Activated naive CD4-positive, alpha-beta T cell treated with anti-CD3 and anti-CD28 coated beads, Interleukin-2, amount 50 U/mL, for 24 hours (primary cell): ENCODE data around the gene MRPS10.

Experiments
- H3K27ac Mint-ChIP-seq: one replicate; pipeline ENCODE4 v1.8.0; 2021; ENCODE audit warnings: mild to moderate bottlenecking, mixed read lengths
- H3K27me3 Mint-ChIP-seq: one replicate; pipeline ENCODE4 v1.8.0; 2021; ENCODE audit warnings: mixed read lengths
- H3K36me3 Mint-ChIP-seq: one replicate; pipeline ENCODE4 v1.8.0; 2021; ENCODE audit warnings: mixed read lengths
- H3K4me1 Mint-ChIP-seq: one replicate; pipeline ENCODE4 v1.8.0; 2021; ENCODE audit warnings: mixed read lengths
- H3K4me3 Mint-ChIP-seq: one replicate; pipeline ENCODE4 v1.8.0; 2021; ENCODE audit warnings: mild to moderate bottlenecking, mixed read lengths
- H3K9me3 Mint-ChIP-seq: one replicate; pipeline ENCODE4 v1.8.0; 2021; ENCODE audit warnings: mixed read lengths

MRPS10 gene

DNA sequence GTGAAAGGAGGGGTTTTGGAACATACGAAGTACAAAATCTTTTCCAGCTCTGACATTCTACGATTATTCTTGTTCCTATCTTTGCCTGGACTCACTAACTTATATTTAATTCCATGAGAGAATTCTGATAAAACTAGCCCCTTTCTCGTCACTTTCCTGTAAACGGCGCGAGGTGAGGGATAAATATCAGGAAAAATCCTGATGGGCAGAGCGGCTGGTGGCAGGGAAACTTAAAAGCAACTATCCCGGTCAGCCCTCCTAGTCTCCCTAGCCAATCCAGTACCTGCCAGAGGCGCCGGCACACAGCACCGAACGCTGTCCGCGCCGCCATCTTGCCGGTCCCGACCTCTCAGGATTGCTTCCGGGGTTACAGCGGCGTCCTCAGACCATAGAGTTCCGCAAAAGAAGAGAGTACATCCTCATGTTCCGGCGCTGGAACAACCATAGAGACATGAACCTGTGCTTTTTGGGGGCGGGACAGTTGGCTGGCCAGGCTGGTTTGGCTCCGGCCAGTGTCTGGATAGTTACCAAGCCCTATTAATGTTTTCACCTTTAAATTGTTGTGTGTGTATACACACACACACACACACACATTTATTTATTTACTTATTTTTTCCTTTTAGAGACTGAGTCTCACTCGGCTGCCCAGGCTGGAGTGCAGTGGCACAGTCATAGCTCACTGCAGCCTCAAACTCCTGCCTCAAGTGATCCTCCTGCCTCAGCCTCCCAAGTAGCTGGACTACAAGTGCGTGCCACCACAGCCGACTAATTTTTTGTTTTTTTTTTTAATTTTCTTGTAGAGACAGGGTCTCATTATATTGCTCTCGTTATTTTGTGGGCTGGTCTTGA is at the start of gene MRPS10:
Gene MRPS10, minus strand, starts transcription at position 343 of the 849 bp plus-strand sequence. Its CDS starts 12 bp downstream, at position 331.
- no peaks in the 10 kb centered on the region for H3K27me3 Mint-ChIP-seq
- peaks cover 33% of the 10 kb centered on the region for H3K4me1 Mint-ChIP-seq
- H3K4me3 Mint-ChIP-seq = peak within 1 kb of the TSS; percentile 99
- H3K27ac Mint-ChIP-seq = peak within 1 kb of the TSS; percentile 99
- no peaks in the 10 kb centered on the region for H3K9me3 Mint-ChIP-seq
- peaks cover 10% of the 10 kb centered on the region for H3K36me3 Mint-ChIP-seq

DNA sequence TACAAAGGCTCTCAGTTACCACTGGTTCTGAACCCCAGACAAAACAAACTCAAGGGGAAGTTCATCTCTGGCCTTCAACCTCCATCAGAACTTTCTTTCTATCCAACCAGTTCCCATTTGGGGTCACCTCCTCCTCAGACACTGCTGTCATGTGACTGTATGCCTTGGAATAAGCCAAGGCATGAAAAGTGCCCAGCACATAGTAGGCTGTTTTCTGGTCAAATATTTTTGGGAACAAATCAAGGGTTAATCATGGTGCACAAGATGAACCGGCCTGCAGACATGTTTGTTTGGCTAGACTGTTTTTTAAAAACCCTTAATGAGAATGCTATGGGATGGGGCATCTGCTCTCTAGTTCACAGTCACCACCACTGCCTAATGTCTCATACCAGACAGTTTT is 48.9 kb upstream of the MRPS10 start:
- Mint-ChIP-seq H3K27ac (no peak overlapping the region), H3K4me3 (no peak overlapping the region), H3K9me3 (no peaks in the 10 kb centered on the region), H3K27me3 (no peaks in the 10 kb centered on the region), H3K36me3 (peaks cover 14% of the 10 kb centered on the region), H3K4me1 (peaks cover 9% of the 10 kb centered on the region)

DNA sequence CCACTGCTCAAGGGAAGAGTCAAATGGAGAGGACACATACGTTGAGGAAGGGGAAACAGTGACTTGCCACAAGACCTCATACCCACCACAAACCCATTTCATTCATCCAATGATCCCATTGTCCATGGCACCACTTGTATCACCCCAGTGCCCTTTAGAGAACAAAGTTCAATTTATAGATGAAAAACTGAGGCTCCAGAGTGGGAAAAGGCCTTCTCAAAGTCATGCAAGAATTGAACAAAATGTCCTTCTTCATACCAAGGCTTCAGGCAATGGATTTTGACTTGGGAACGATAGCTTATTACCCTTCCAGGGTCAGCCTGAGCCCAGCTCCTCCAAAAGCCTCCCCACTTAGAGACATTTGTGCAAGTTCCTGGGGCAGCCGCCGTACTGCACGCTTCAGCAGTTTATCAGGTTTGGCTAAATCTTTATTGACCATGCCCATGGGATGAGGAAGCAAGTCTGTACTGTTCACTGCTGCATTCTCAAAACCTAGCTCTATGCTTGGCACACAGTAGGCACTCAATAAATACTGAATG is 47.3 kb upstream of the MRPS10 start:
- H3K36me3 Mint-ChIP-seq = peaks cover 10% of the 10 kb centered on the region
- no peaks in the 10 kb centered on the region for H3K27me3 Mint-ChIP-seq
- H3K9me3 Mint-ChIP-seq = no peaks in the 10 kb centered on the region
- H3K4me3 Mint-ChIP-seq = no peak overlapping the region
- peaks cover 4% of the 10 kb centered on the region for H3K4me1 Mint-ChIP-seq
- H3K27ac Mint-ChIP-seq = no peak overlapping the region

DNA sequence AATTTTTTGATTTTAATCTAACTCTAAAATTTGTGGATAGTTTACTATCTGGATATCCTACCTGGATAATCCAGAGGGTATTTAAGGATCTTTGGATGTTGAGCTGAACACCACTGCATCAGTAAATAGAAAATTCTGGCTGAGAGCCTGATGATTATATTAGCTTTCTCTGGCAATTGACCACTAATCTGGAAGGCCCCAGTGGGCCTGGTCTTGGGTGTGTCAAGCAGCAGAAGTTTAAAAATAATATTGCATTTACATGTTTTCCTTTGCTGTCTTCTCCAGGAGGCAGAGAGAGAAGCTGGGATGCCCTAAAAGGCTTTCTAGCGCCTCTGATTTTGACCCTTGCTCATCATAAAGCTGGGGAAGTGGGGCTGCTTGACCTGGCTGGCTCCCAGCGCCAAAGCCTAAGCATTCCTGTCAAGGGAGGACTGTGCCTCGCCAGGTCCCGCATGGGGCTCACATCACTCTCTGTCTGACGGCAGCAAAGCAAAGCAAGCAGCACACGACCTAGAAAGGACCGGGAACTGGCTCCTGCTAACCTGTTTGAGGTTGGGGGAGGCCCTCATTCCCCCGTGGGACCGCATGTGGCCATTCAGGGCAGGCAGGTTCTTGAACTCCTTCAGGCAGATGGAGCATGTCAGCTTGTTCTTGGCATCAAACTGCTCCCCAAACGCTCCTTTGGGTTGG is 46.6 kb upstream of the MRPS10 start:
- Mint-ChIP-seq H3K27ac (no peak overlapping the region), H3K9me3 (no peaks in the 10 kb centered on the region), H3K27me3 (no peaks in the 10 kb centered on the region), H3K4me3 (no peak overlapping the region), H3K4me1 (peaks cover under 1% of the 10 kb centered on the region), H3K36me3 (peaks cover 7% of the 10 kb centered on the region)

DNA sequence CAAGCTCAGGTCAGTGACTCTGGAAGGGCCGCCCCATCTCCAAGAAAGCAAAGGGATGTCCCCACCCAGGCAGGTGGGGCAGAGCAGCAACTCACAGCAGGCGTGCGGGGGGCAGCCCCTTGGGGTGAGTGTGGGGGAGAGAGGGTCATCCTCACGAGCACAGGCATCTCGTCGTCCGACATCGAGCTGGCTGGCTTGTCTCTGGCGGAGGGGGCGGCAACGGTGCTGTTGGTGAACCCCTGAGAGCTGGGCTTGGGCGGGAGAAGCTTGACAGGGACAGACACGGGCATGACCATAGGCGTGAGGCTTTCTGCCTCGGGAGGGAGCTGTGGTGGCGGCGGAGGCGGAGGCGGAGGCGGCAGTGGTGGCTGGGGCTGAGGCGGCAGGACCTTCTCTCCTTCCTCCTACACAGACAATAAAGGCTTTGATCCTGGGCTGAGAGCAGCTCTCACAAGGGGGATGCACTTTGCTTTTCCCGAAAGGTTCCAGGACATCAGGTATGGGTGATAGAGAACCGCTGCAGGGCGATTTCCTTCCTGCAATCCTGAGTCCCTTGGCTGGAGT is 45.6 kb upstream of the MRPS10 start:
- no peak overlapping the region for H3K27ac Mint-ChIP-seq
- H3K4me3 Mint-ChIP-seq = no peak overlapping the region
- no peaks in the 10 kb centered on the region for H3K9me3 Mint-ChIP-seq
- no peaks in the 10 kb centered on the region for H3K4me1 Mint-ChIP-seq
- H3K27me3 Mint-ChIP-seq = no peaks in the 10 kb centered on the region
- H3K36me3 Mint-ChIP-seq = peaks cover 4% of the 10 kb centered on the region

DNA sequence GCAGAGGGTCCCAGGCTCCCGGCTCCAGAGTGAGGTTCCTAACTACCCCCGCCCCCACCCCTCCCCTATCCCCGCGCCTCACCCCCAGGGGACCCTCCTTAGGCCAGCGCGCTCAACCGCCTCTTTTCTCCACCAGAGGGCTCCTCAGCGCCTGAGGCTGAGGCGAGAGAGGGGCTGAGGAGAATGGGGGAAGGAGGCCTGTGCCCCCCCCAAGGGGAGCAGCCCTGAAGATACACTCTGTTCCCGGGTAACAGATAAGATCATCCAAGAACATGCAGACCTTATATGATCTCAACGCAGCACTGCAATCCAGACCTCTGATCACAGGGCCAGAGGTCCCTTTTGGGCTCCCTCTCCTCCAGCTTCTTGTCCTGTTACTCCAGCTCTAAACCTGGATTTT is 43.3 kb upstream of the MRPS10 start:
- no peaks in the 10 kb centered on the region for H3K4me1 Mint-ChIP-seq

DNA sequence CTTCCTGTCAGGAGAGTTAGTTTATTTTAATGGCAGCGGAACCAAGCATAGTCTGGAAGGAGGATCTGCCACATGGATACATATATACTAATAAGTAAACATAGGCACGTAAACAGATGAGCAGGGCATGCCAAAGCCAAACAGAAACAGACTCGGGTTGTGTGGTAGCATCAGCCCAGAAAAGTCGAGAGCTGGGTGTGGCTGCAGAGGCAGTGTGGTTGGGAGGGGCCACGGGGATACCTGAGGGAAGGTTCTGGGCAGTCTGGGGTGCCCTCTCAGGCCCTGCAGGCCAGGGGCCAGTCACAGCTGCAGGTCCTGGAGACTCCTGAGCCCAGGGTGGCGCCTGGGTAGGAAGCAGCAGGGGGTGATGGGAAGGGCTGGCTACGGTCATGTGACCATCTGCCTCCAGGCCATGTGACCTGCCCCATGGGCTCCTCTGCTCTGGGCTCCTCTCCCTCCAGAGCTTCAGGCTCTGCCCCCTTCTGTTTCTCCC is 42.8 kb upstream of the MRPS10 start:
- H3K4me3 Mint-ChIP-seq = no peak overlapping the region
- H3K27ac Mint-ChIP-seq = no peak overlapping the region
- H3K27me3 Mint-ChIP-seq = no peaks in the 10 kb centered on the region
- no peaks in the 10 kb centered on the region for H3K36me3 Mint-ChIP-seq
- H3K4me1 Mint-ChIP-seq = no peaks in the 10 kb centered on the region
- no peaks in the 10 kb centered on the region for H3K9me3 Mint-ChIP-seq

More for the DNA sequence above, 43.3 kb upstream of the MRPS10 start:
- no peak overlapping the region for H3K27ac Mint-ChIP-seq
- H3K36me3 Mint-ChIP-seq = no peaks in the 10 kb centered on the region
- H3K9me3 Mint-ChIP-seq = no peaks in the 10 kb centered on the region
- H3K27me3 Mint-ChIP-seq = no peaks in the 10 kb centered on the region
- no peak overlapping the region for H3K4me3 Mint-ChIP-seq

DNA sequence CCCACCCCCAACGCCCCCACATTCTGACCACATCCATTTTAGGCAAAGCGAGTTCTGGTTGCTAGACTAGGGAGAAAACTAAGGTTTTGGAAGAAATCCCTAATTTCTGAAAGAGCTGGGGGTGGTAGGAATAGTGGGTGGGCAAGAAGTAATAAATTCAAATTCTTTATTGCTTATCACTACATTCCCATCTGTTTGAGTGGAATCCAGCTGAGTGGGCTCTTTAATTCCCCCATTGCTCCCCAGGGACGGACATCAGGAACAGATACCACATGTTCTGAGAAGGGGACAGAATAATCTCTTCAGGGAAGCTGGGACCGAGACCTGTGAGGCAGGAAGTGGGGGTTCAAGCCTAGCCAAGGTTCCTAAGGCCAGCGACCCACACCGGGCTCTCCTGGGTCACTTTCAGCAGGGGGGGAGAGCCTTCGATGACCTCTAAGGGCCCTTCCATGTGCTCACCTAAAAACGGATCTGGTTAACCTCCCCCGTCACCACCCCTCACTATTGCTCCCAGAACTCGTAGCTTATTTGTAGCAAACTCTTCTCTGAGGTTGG is 42.3 kb upstream of the MRPS10 start:
- Mint-ChIP-seq H3K9me3 (no peaks in the 10 kb centered on the region), H3K27ac (no peak overlapping the region), H3K4me3 (no peak overlapping the region), H3K27me3 (no peaks in the 10 kb centered on the region), H3K36me3 (no peaks in the 10 kb centered on the region), H3K4me1 (no peaks in the 10 kb centered on the region)

DNA sequence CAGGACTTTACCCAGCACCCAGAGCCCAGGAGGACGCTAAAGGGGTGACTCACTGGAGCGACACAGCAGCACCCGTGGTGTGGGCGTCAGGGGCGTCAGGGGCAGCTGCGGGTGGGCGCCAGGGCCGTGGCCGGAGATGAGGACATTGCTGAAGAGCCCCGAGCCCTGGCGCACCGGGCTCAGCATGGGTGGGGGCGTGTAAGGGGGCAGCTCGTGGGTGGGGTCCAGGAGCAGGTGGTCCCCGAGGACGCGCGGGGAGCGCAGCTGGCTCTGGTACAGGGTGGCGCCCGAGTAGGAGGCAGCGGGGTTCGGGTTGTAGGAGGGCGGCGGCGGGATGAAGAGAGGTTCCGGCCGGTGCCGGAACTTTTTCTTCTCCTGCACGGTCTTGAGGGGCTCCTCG is 41.6 kb upstream of the MRPS10 start:
- Mint-ChIP-seq H3K27me3 (no peaks in the 10 kb centered on the region), H3K4me1 (no peaks in the 10 kb centered on the region), H3K4me3 (no peak overlapping the region), H3K36me3 (no peaks in the 10 kb centered on the region), H3K27ac (no peak overlapping the region), H3K9me3 (no peaks in the 10 kb centered on the region)

DNA sequence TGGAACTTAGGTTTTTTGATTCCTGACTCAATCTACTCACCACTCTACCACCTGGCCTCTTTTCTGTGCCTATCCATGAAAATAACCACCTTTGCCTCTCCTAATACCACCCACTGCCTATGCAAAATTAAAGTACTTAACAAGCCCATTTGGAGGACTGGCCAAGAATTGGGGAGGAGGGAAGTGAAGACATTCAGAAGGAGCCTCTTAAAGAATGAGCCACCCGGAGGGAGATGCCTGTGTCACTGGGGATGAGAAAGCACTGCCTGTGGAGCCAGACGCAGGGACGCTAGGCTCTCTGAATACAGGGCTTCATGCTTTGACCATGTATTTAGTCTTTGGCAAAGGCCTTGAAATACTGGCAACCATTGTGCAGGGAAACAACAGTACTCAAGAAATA is 40.0 kb upstream of the MRPS10 start:
- no peak overlapping the region for H3K27ac Mint-ChIP-seq
- no peaks in the 10 kb centered on the region for H3K9me3 Mint-ChIP-seq
- no peaks in the 10 kb centered on the region for H3K27me3 Mint-ChIP-seq
- H3K4me3 Mint-ChIP-seq = no peak overlapping the region
- no peaks in the 10 kb centered on the region for H3K4me1 Mint-ChIP-seq
- peaks cover 2% of the 10 kb centered on the region for H3K36me3 Mint-ChIP-seq

DNA sequence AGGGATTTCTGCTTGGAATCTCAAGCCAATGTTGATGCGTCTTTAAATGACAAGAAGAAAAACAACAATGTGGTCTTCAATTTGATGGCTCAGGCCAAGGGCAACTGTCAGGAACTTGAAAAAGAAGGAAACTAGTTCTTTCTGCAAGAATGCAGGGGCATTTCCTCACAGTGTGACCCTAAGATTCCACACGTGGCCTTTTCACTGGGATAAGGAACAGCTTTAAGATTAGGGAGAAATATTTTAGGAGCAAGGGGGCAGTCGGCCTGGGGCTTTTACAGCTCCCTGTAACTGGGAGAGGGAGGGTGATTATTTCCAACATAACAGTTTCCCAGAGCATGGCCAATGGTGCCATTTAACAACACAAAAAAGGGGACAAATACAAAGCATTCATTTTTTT is 39.4 kb upstream of the MRPS10 start:
- no peaks in the 10 kb centered on the region for H3K9me3 Mint-ChIP-seq
- H3K27me3 Mint-ChIP-seq = no peaks in the 10 kb centered on the region
- H3K27ac Mint-ChIP-seq = no peak overlapping the region
- H3K36me3 Mint-ChIP-seq = peaks cover 2% of the 10 kb centered on the region
- no peaks in the 10 kb centered on the region for H3K4me1 Mint-ChIP-seq
- no peak overlapping the region for H3K4me3 Mint-ChIP-seq

DNA sequence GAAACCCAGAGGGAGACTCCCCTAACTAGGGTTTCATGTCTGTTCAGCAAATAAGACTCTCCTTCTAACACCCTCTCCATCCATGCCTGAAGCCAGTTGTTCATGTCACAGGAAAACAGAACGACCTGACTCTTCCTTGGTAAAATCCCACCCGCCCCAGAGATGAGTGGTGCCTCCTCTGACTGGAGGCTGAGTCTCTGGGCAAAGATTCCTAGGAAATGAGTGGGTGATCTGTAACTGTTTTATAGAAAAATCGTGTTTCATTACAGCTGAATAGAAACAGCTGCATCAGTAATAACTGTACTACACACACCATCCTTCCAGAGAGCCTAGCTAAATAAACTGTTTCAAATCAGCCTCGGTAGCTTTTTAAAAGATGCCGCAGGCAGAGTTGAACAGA is 37.4 kb upstream of the MRPS10 start:
- H3K36me3 Mint-ChIP-seq = peaks cover 2% of the 10 kb centered on the region
- no peak overlapping the region for H3K27ac Mint-ChIP-seq
- no peak overlapping the region for H3K4me3 Mint-ChIP-seq
- H3K4me1 Mint-ChIP-seq = no peaks in the 10 kb centered on the region
- H3K27me3 Mint-ChIP-seq = no peaks in the 10 kb centered on the region
- H3K9me3 Mint-ChIP-seq = no peaks in the 10 kb centered on the region

DNA sequence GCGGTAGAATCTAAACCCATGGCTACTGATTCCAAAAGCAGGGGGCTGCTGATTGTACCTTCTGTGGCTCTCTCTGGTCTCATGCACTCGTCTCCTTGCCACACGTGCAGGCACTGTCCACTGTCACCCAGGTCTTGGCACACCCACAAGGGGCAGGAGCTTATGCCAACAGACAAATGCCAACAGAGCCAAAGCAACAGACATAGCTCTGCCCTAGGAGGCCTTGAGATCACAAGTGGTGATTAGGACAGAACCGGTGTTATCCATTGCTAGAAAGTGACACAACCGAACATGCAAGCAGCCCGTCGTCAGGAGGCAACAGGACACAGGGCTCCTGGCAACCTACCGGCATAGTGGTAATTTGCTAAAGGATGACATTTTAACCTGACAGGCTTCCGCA is 36.8 kb upstream of the MRPS10 start:
- H3K27ac Mint-ChIP-seq = no peak overlapping the region
- no peaks in the 10 kb centered on the region for H3K27me3 Mint-ChIP-seq
- peaks cover 2% of the 10 kb centered on the region for H3K36me3 Mint-ChIP-seq

DNA sequence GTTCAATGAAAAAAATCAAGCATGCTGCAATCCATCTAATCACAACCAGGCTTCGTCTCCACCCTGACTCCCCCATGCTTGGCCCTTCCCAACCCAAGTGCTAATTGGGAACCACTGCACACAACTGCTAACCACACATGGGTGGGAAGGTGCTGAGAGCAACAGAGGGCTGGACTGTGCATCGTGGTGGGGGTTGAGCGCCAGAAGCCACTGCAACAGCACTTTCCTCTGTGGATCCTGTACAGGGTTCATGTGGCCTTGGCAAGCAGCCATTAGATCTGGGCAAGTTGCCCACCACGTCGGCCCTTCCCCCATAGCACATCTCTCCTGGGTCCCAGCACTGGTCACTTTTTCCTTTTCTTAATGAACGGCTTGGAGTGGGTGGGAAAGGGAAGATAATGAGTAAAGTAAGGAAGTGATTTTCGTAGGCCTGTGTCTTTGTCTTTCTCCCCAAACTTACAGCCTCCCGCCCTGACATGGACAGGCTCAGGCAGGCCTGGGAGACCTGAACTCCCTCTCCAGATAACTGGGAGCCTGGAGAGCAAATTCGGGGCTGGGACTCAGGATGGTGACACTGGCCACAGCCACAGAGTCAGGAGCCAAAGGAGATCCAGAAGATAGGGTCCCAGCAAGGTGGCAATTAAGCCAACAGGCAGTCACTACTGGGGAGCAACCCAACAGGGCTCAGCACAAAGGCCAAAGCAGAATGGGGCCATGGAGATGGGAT is 34.4 kb upstream of the MRPS10 start:
- H3K27me3 Mint-ChIP-seq = no peaks in the 10 kb centered on the region
- H3K27ac Mint-ChIP-seq = peak overlapping the region; percentile 11
- H3K9me3 Mint-ChIP-seq = no peaks in the 10 kb centered on the region
- H3K4me3 Mint-ChIP-seq = no peak overlapping the region
- no peaks in the 10 kb centered on the region for H3K4me1 Mint-ChIP-seq
- peaks cover 2% of the 10 kb centered on the region for H3K36me3 Mint-ChIP-seq

More for the DNA sequence above, 36.8 kb upstream of the MRPS10 start:
- H3K4me3 Mint-ChIP-seq = no peak overlapping the region
- H3K9me3 Mint-ChIP-seq = no peaks in the 10 kb centered on the region
- no peaks in the 10 kb centered on the region for H3K4me1 Mint-ChIP-seq

DNA sequence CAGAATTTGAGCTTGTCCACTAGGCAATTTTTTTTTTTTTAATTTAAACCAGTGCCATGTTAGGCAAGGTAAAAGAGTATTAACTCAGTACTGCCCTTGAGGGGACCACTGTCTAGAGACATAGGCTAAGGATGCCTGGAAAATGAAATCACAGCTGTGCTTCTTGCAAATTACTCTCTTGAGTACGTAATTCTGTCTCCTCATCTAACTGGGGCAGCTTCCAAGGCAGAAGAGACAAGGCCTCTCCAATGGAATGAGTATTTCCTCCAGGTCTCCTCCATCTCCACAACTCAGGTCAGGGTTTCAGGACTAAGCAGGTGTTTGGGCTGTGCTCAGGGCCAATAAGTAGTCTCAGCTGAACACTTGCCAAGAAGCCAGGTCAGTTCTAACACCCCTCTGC is 33.8 kb upstream of the MRPS10 start:
- H3K27ac Mint-ChIP-seq = peak overlapping the region; percentile 11
- no peak overlapping the region for H3K4me3 Mint-ChIP-seq
- H3K4me1 Mint-ChIP-seq = no peaks in the 10 kb centered on the region
- H3K9me3 Mint-ChIP-seq = no peaks in the 10 kb centered on the region
- H3K27me3 Mint-ChIP-seq = no peaks in the 10 kb centered on the region
- peaks cover 2% of the 10 kb centered on the region for H3K36me3 Mint-ChIP-seq
